ENCODE results near the gene KMT5B.

Gene KMT5B

DNA sequence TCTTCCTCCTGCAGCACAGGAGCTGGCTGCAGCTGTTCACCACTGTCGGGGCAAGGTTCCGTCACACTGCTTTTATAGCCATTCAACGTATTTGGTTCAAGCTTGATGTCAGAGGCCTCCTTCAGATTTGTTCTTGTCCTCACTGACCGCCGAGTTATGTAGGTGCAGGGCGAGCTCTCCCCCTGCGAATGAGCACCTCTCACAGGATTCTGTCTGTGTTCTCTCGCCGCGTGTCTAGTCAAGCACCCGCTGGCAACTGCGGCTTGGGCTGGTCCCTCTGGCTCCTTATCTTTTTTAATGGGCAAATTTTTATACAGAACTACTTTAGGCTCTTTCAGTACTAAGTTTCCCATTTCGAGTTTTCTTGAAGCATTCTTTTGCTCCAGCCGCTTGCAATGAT lies 54.5 kb downstream of the KMT5B start:
- H2AFZ ChIP-seq (ENCODE audit: low read depth), result no peak overlapping the region
- H3K27ac ChIP-seq, result no peak overlapping the region
- TF ChIP-seq, protein P1, sequence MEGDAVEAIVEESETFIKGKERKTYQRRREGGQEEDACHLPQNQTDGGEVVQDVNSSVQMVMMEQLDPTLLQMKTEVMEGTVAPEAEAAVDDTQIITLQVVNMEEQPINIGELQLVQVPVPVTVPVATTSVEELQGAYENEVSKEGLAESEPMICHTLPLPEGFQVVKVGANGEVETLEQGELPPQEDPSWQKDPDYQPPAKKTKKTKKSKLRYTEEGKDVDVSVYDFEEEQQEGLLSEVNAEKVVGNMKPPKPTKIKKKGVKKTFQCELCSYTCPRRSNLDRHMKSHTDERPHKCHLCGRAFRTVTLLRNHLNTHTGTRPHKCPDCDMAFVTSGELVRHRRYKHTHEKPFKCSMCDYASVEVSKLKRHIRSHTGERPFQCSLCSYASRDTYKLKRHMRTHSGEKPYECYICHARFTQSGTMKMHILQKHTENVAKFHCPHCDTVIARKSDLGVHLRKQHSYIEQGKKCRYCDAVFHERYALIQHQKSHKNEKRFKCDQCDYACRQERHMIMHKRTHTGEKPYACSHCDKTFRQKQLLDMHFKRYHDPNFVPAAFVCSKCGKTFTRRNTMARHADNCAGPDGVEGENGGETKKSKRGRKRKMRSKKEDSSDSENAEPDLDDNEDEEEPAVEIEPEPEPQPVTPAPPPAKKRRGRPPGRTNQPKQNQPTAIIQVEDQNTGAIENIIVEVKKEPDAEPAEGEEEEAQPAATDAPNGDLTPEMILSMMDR (conservative IDR thresholded peaks at IDR 0.05; ENCODE audit: low read depth, low read length), result no peak
- no peak overlapping the region for H3K4me2 ChIP-seq
- no peaks in the 10 kb centered on the region for H3K4me1 ChIP-seq (ENCODE audit: low read depth, poor library complexity, severe bottlenecking)
- no peaks in the 10 kb centered on the region for H4K20me1 ChIP-seq (ENCODE audit: insufficient read depth)
- H3K4me3 ChIP-seq (IDR thresholded peaks at IDR 0.05; ENCODE audit: insufficient read depth, low read depth, low read length), result no peak overlapping the region
- no peaks in the 10 kb centered on the region for H3K36me3 ChIP-seq (ENCODE audit: insufficient read depth)
- no peaks in the 10 kb centered on the region for H3K79me2 ChIP-seq (ENCODE audit: insufficient read depth, low read depth)
- no peaks in the 10 kb centered on the region for H3K27me3 ChIP-seq (ENCODE audit: insufficient read depth, low read depth)
- H3K9ac ChIP-seq, result no peak overlapping the region

DNA sequence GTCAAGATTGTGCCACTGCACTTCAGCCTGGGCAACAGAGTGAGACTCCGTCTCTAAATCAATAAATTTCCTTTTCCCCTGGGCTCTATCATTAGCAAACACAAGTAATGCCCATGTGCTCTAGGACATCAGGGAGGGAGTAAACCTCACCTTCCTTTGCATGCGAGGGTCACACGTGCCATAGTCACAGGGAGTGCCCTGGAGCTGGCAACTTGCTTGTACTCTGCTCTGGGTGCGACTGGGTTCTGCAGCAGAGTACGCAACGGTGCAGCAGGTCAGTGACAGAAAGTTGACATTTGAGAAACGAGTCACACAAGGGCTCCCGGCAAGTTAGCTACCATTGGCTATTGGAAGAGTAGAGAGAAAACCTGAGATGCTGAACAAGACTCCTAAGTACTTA lies 59.4 kb downstream of the KMT5B start:
- Histone ChIP-seq H3K36me3 (ENCODE audit: insufficient read depth) (no peaks in the 10 kb centered on the region), H3K9ac (no peak overlapping the region), H3K4me1 (ENCODE audit: low read depth, poor library complexity, severe bottlenecking) (no peaks in the 10 kb centered on the region), H3K79me2 (ENCODE audit: insufficient read depth, low read depth) (no peaks in the 10 kb centered on the region), H4K20me1 (ENCODE audit: insufficient read depth) (no peaks in the 10 kb centered on the region), H3K4me3 (IDR thresholded peaks at IDR 0.05; ENCODE audit: insufficient read depth, low read depth, low read length) (no peak overlapping the region), H3K27ac (no peak overlapping the region), H3K27me3 (ENCODE audit: insufficient read depth, low read depth) (no peaks in the 10 kb centered on the region), H2AFZ (ENCODE audit: low read depth) (no peak overlapping the region), H3K4me2 (no peak overlapping the region)
- TF ChIP-seq, protein P1 (conservative IDR thresholded peaks at IDR 0.05; ENCODE audit: low read depth, low read length), result no peak

DNA sequence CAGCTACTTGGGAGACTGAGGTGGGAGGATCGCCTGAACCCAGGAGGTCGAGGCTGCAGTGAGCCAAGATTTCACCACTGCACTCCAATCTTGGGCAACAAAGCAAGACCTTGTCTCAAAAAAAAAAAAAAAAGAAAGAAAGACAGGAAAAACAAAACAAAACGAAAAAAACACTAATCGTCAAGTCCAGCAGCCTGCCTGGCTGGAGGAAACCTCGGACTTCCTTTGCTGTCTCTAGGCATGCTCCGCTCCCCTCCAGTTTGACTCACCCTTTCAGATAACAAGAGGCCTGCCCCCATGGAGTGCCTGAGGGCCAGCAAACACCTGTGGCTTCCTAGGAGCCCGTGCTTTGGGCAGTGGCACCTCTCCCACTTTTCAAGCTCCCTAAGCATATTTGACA lies 63.1 kb downstream of the KMT5B start:
- TF ChIP-seq, protein P1 (conservative IDR thresholded peaks at IDR 0.05; ENCODE audit: low read depth, low read length), result no peak
- H3K9ac ChIP-seq, result no peak overlapping the region
- H3K36me3 ChIP-seq (ENCODE audit: insufficient read depth), result no peaks in the 10 kb centered on the region
- no peaks in the 10 kb centered on the region for H3K4me1 ChIP-seq (ENCODE audit: low read depth, poor library complexity, severe bottlenecking)
- no peak overlapping the region for H3K4me3 ChIP-seq (IDR thresholded peaks at IDR 0.05; ENCODE audit: insufficient read depth, low read depth, low read length)
- H3K4me2 ChIP-seq, result no peak overlapping the region
- H2AFZ ChIP-seq (ENCODE audit: low read depth), result no peak overlapping the region
- no peaks in the 10 kb centered on the region for H3K79me2 ChIP-seq (ENCODE audit: insufficient read depth, low read depth)
- no peak overlapping the region for H3K27ac ChIP-seq
- no peaks in the 10 kb centered on the region for H3K27me3 ChIP-seq (ENCODE audit: insufficient read depth, low read depth)
- H4K20me1 ChIP-seq (ENCODE audit: insufficient read depth), result no peaks in the 10 kb centered on the region

DNA sequence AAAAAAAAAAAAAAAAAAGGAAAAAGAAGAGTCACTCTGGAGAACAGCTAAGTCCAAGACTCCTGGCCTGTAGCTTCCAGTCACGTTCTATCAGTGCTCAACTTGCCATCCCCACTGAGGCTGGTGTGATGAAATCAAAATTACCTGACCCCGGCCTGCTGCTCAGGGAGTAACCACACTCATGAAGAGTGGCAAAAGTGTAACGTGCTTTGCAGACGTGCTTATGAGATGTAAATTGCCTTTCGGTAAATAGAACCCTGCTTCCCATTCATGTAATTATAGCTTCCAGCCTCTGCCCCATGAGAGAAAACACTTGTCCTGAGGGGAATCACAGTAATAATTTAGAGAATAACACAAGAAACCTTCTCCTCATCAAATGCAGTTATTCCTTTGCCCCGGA lies 63.7 kb downstream of the KMT5B start:
- Histone ChIP-seq H3K9ac (no peak overlapping the region), H3K79me2 (ENCODE audit: insufficient read depth, low read depth) (no peaks in the 10 kb centered on the region), H2AFZ (ENCODE audit: low read depth) (no peak overlapping the region), H3K27ac (no peak overlapping the region), H4K20me1 (ENCODE audit: insufficient read depth) (no peaks in the 10 kb centered on the region), H3K4me1 (ENCODE audit: low read depth, poor library complexity, severe bottlenecking) (no peaks in the 10 kb centered on the region), H3K36me3 (ENCODE audit: insufficient read depth) (no peaks in the 10 kb centered on the region), H3K4me2 (no peak overlapping the region), H3K4me3 (IDR thresholded peaks at IDR 0.05; ENCODE audit: insufficient read depth, low read depth, low read length) (no peak overlapping the region), H3K27me3 (ENCODE audit: insufficient read depth, low read depth) (no peaks in the 10 kb centered on the region)
- TF ChIP-seq, protein P1 (conservative IDR thresholded peaks at IDR 0.05; ENCODE audit: low read depth, low read length), result no peak

DNA sequence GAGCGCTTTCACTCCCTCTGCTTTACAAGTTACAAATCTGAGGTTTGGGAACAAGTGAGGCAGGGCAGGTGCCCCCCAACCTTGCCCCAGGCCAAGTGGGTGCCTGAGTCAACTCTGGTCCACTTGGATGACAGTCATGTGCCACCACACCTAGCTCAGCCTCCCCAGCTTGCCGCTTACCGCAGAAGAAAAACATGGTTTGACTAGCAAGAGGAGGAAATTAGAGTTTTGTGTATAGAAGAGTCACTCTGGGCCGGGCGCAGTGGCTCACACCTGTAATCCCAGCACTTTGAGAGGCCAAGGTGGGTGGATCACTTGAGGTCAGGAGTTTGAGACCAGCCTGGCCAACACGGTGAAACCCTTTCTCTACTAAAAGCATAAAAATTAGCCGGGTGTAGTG lies 64.2 kb downstream of the KMT5B start:
- H4K20me1 ChIP-seq (ENCODE audit: insufficient read depth), result no peaks in the 10 kb centered on the region
- H3K9ac ChIP-seq, result no peak overlapping the region
- no peak overlapping the region for H3K27ac ChIP-seq
- no peaks in the 10 kb centered on the region for H3K36me3 ChIP-seq (ENCODE audit: insufficient read depth)
- no peak overlapping the region for H3K4me2 ChIP-seq
- no peaks in the 10 kb centered on the region for H3K79me2 ChIP-seq (ENCODE audit: insufficient read depth, low read depth)
- TF ChIP-seq, protein P1 (conservative IDR thresholded peaks at IDR 0.05; ENCODE audit: low read depth, low read length), result no peak
- no peak overlapping the region for H2AFZ ChIP-seq (ENCODE audit: low read depth)
- H3K27me3 ChIP-seq (ENCODE audit: insufficient read depth, low read depth), result no peaks in the 10 kb centered on the region
- H3K4me1 ChIP-seq (ENCODE audit: low read depth, poor library complexity, severe bottlenecking), result no peaks in the 10 kb centered on the region
- no peak overlapping the region for H3K4me3 ChIP-seq (IDR thresholded peaks at IDR 0.05; ENCODE audit: insufficient read depth, low read depth, low read length)
